WERI-Rb-1 (cell line): ENCODE measurements around the gene BEAN1.
A peak's percentile ranks its signal among the peaks of the same experiment; 100 is the strongest.

ENCODE experiments used
- DNase-seq: peaks from one replicate; pipeline ENCODE4 v3.0.0-alpha.2; 2020
- H3K27ac ChIP-seq: fragments of 250-450 bp; sonication (Bioruptor Pico); 2 replicates; pipeline ENCODE4 v1.5.1; 2020; ENCODE audit warnings: mild to moderate bottlenecking, moderate library complexity
- H3K27me3 ChIP-seq: fragments of 250-450 bp; sonication (Bioruptor Pico); 2 replicates; pipeline ENCODE4 v1.5.1; 2021; ENCODE audit warnings: mild to moderate bottlenecking, low read depth, moderate library complexity; ENCODE audit not compliant: insufficient read depth, severe bottlenecking
- H3K36me3 ChIP-seq: fragments of 250-450 bp; sonication (Bioruptor Pico); 2 replicates; pipeline ENCODE4 v1.5.1; 2020; ENCODE audit warnings: mild to moderate bottlenecking, moderate library complexity
- H3K4me3 ChIP-seq: 2 replicates; pipeline ENCODE4 v1.5.1; 2011; ENCODE audit warnings: low read depth, mild to moderate bottlenecking, control low read depth, low read length
- H3K9me3 ChIP-seq: fragments of 250-450 bp; sonication (Bioruptor Pico); 2 replicates; pipeline ENCODE4 v1.5.1; 2021; ENCODE audit warnings: mild to moderate bottlenecking, moderate library complexity; ENCODE audit not compliant: severe bottlenecking
- CTCF ChIP-seq: IDR thresholded peaks from 2 replicates; pipeline ENCODE4 v1.5.1; 2011; ENCODE audit warnings: low read depth, mild to moderate bottlenecking, control low read depth, inconsistent platforms, low read length

BEAN1 gene

DNA sequence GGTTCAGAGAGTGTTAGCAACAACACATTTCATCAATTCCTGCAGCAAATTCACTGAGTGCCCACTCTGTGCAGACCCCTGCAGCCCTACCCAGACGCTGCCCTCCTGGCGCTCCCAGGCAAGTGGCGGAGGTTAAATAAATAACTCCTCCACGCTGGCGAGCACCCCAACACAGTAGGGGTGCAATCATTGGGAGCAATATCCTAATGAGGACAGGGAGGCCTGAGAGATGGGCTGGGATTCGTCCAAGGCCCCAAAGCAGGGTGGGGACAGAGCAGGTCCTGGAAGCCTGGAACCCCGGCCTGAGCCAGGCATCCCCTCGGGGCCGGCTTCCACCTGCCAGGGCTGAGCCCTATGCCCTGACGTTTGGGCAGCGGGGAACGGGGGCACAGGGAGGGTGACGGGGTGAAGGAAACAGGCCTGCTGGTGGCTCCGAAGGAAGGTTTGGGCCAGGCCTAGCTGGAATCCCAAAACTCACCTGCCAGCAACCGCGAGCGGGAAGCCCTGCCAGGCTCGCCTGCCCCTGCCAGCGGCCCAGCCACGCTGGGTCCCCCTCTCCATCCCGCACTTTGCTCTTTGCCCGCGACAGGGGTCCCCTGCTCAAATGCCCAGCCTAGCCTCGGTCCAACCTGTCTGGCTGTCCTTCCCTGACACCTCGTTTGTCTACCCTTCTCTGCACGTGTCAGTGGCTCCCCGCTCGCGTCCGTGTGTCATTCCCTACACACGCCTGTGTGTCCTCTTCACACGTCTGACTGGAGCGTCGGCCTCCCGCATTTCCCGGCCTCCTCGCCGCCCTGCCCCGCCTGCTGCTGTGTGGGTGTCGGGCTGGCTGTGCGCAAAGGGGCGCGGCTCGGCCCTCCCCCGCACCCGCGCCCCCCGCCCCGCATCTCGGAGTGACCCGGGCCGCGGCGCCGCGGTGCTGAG, 721 bp upstream of the BEAN1 start:
- DNase-seq, result no peak
- Histone ChIP-seq H3K36me3 (no peaks in the 10 kb centered on the region), H3K27me3 (no peaks in the 10 kb centered on the region), H3K4me3 (peak overlapping the region; percentile 44), H3K9me3 (peaks cover 2% of the 10 kb centered on the region), H3K27ac (no peak overlapping the region)
- TF ChIP-seq CTCF, result no peak

- Histone ChIP-seq H3K4me3 (no peak overlapping the region; the same call in none of the 2 replicates), H3K27ac (no peak overlapping the region), H3K9me3 (peaks cover 2% of the 10 kb centered on the region), H3K27me3 (no peaks in the 10 kb centered on the region), H3K36me3 (no peaks in the 10 kb centered on the region)
- no peak for TF ChIP-seq CTCF
- no peak for DNase-seq
Observed at GRCh38 chr16:66427871-66428681, 981 bp downstream of the BEAN1 start.

DNA sequence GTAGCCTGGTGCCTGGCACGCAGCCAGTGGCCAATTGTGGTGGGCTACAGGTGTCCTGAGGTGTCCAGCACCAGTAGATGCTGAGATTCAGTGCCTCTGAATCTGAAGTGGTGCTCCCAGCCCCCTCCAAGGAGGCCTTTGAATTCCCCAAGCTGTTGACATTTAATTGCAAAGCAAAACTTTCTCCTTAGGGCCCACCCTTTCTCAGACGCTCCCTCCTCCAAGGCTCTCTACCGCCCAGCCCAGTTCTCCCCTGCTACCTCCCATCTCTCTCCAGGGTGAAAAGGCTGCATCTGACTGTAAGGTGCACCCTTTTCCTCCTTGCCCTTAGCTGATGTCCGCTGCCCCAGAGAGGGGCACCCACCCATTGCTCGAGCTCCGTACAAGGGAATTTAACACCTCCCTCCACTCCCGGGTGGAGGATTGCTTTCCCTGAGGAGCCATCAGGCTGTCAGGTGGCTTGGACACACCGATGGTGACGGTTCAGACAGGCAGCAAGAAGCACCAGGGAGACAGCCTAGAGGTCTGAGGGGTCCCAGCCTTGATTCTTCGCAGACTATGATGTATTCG, 1.7 kb downstream of the BEAN1 start:
- no peak for DNase-seq
- H3K9me3 ChIP-seq, result peaks cover 2% of the 10 kb centered on the region
- no peak overlapping the region for H3K4me3 ChIP-seq
- no peaks in the 10 kb centered on the region for H3K27me3 ChIP-seq
- no peak for TF ChIP-seq CTCF
- H3K36me3 ChIP-seq, result no peaks in the 10 kb centered on the region
- H3K27ac ChIP-seq, result no peak overlapping the region

- no peak overlapping the region for H3K4me3 ChIP-seq
- 0 out of 2 replicates have a peak, but pooled peaks have one; percentile 20 for TF ChIP-seq CTCF
- no peaks in the 10 kb centered on the region for H3K27me3 ChIP-seq
- H3K9me3 ChIP-seq, result peaks cover 2% of the 10 kb centered on the region
- H3K36me3 ChIP-seq, result no peaks in the 10 kb centered on the region
- H3K27ac ChIP-seq, result no peak overlapping the region
- DNase-seq, result no peak
Observed at GRCh38 chr16:66429290-66429962, 2.3 kb downstream of the BEAN1 start.

DNA sequence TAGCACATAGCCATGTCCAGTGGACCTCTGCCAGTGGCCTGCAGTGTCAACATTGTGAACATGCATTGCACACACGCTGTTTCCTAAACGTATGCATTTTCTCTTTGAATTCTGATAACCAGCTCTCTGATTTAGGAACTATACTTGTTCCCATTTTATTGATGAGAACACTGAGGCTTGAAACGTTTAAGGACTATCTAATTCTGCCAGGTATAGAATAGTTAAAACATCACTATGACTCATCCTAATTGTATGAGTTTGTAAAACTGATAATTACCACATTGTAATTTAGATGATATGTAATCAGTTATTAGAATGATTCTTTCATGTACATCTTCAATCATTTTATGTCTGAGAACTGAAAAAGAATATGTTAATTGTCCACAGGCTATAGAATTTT, 3.1 kb downstream of the BEAN1 start:
- H3K27me3 ChIP-seq, result no peaks in the 10 kb centered on the region
- no peak for TF ChIP-seq CTCF

More for the DNA sequence above, 3.1 kb downstream of the BEAN1 start:
- Histone ChIP-seq H3K36me3 (no peaks in the 10 kb centered on the region), H3K27ac (no peak overlapping the region), H3K4me3 (no peak overlapping the region), H3K9me3 (no peaks in the 10 kb centered on the region)
- DNase-seq, result no peak
